GM12878 (cell line): Measurements from ENCODE around the gene CLCNKB. TPM values are rescaled to one million over a fixed set of nuclear protein-coding genes. Genes with fewer than 3 reads are reported as not detected.
A peak's percentile ranks its signal among the peaks of the same experiment; 100 is the strongest.

Source experiments
- ATF7 ChIP-seq: fragments of 450-650 bp; IDR thresholded peaks from 2 replicates; pipeline ENCODE4 v1.6.1; 2016; ENCODE audit warnings: low read depth, mild to moderate bottlenecking
- CBFB ChIP-seq: IDR thresholded peaks from 2 replicates; pipeline ENCODE4 v1.6.1; 2016; ENCODE audit warnings: antibody characterized with exemption, low read depth
- CREM ChIP-seq: IDR thresholded peaks from 2 replicates; pipeline ENCODE4 v1.6.1; 2014; ENCODE audit warnings: antibody characterized with exemption, low read depth
- DPF2 ChIP-seq: fragments of 450-650 bp; IDR thresholded peaks from 2 replicates; pipeline ENCODE4 v1.6.1; 2017; ENCODE audit warnings: mild to moderate bottlenecking
- EP300 ChIP-seq, 2 experiments: fragments of 150-350 bp in 1 of 2; IDR thresholded peaks; 2 replicates each; pipeline ENCODE4 v1.6.1; 2011 to 2012; ENCODE audit warnings: low read depth in 2 of 2, low read length in 2 of 2, borderline replicate concordance in 1 of 2, improper control_type of control experiment in 1 of 2, inconsistent platforms in 1 of 2; ENCODE audit not compliant: control insufficient read depth in 1 of 2
- ESRRA ChIP-seq: IDR thresholded peaks from 2 replicates; pipeline ENCODE4 v1.6.1; 2012; ENCODE audit warnings: mild to moderate bottlenecking, low read length, improper control_type of control experiment
- GATAD2B ChIP-seq: fragments of 450-650 bp; conservative IDR thresholded peaks from 2 replicates; pipeline ENCODE4 v1.6.1; 2017; ENCODE audit warnings: low read depth, mild to moderate bottlenecking, moderate library complexity
- IKZF1 ChIP-seq: fragments of 450-650 bp; conservative IDR thresholded peaks from 2 replicates; pipeline ENCODE4 v1.6.1; 2017; ENCODE audit warnings: antibody characterized with exemption, mild to moderate bottlenecking
- IRF4 ChIP-seq: IDR thresholded peaks from 2 replicates; pipeline ENCODE4 v1.6.1; 2011; ENCODE audit warnings: low read depth, low read length
- JUND ChIP-seq: IDR thresholded peaks from 2 replicates; pipeline ENCODE4 v1.6.1; 2012; ENCODE audit warnings: low read depth, mild to moderate bottlenecking, low read length, improper control_type of control experiment, moderate library complexity
- MEF2B ChIP-seq: fragments of 450-650 bp; IDR thresholded peaks from 2 replicates; pipeline ENCODE4 v1.6.1; 2018; ENCODE audit warnings: mild to moderate bottlenecking, moderate library complexity; ENCODE audit not compliant: partially characterized antibody, poor library complexity, severe bottlenecking
- MTA2 ChIP-seq: fragments of 450-650 bp; IDR thresholded peaks from 2 replicates; pipeline ENCODE4 v1.6.1; 2016; ENCODE audit warnings: low read depth, mild to moderate bottlenecking, moderate library complexity
- NFXL1 ChIP-seq: fragments of 450-650 bp; IDR thresholded peaks from 2 replicates; pipeline ENCODE4 v1.6.1; 2017; ENCODE audit warnings: antibody characterized with exemption, mild to moderate bottlenecking, borderline replicate concordance
- NFYA ChIP-seq: IDR thresholded peaks from 2 replicates; pipeline ENCODE4 v1.6.1; 2011; ENCODE audit warnings: low read depth, mild to moderate bottlenecking, low read length, improper control_type of control experiment, borderline replicate concordance
- NR2F1 ChIP-seq: fragments of 450-650 bp; conservative IDR thresholded peaks from 2 replicates; pipeline ENCODE4 v1.6.1; 2017; ENCODE audit warnings: mild to moderate bottlenecking
- RB1 ChIP-seq: fragments of 450-650 bp; formaldehyde crosslinking; IDR thresholded peaks from 2 replicates; pipeline ENCODE4 v1.6.1; 2017; ENCODE audit warnings: mild to moderate bottlenecking, borderline replicate concordance
- RUNX3 ChIP-seq: IDR thresholded peaks from 2 replicates; pipeline ENCODE4 v1.6.1; 2012; ENCODE audit warnings: low read length, inconsistent platforms
- SMARCA5 ChIP-seq: fragments of 450-650 bp; IDR thresholded peaks from 2 replicates; pipeline ENCODE4 v1.6.1; 2017; ENCODE audit warnings: mild to moderate bottlenecking
- SP1 ChIP-seq: IDR thresholded peaks from one replicate; pipeline ENCODE4 v1.6.1; 2011; ENCODE audit warnings: low read depth, low read length
- SPI1 ChIP-seq: IDR thresholded peaks from 2 replicates; pipeline ENCODE4 v1.6.1; 2011; ENCODE audit warnings: low read depth, mild to moderate bottlenecking, low read length, moderate library complexity, borderline replicate concordance; ENCODE audit not compliant: insufficient read depth
- ZNF207 ChIP-seq: fragments of 450-650 bp; IDR thresholded peaks from 2 replicates; pipeline ENCODE4 v1.6.1; 2014; ENCODE audit warnings: antibody characterized with exemption, mild to moderate bottlenecking, borderline replicate concordance
- polyA plus RNA-seq, 11 experiments: library from polyadenylated mRNA; depleted of rRNA in 4 of 11; unstranded in 6 of 11; stranded (reverse) in 5 of 11; fragments of >200 nt; fragmentation: Nextera tagmentation in 4 of 11; fragmentation: Illumina TruSeq in 1 of 11; extraction: Ambion mirVana in 4 of 11; extraction: Trizol in 1 of 11; gene quantifications; 1 replicate in 1 of 11; 2 replicates in 10 of 11; pipeline versions ENCODE4 v1.2.1 to v1.2.3, GENCODE V29; 2011 to 2016; ENCODE audit warnings: inconsistent platforms in 2 of 11, missing spikeins in 2 of 11, low read depth in 1 of 11
- total RNA-seq, 4 experiments: library from RNA; depleted of rRNA in 3 of 4; stranded (reverse); fragments of >200 nt in 3 of 4; fragmentation: Illumina TruSeq in 1 of 4; extraction: Trizol in 1 of 4; gene quantifications; 2 replicates each; pipeline versions ENCODE4 v1.2.1 to v1.2.3, GENCODE V29; 2013 to 2021
- TF ChIP-seq, protein P1 (sequence below): fragments of 450-650 bp; formaldehyde crosslinking; IDR thresholded peaks from 2 replicates; pipeline ENCODE4 v1.4.0; 2020; ENCODE audit warnings: mild to moderate bottlenecking, moderate library complexity
- TF ChIP-seq, protein P2 (sequence below): IDR thresholded peaks from 2 replicates; pipeline ENCODE4 v1.6.1; 2011; ENCODE audit warnings: borderline replicate concordance, low read depth, mild to moderate bottlenecking, moderate library complexity, low read length; ENCODE audit not compliant: insufficient read depth, poor library complexity, severe bottlenecking

Gene CLCNKB
- total and polyA plus RNA-seq, 10 of the 15 experiments (the other 5 are each of a cell fraction or from before 2014, with no cell fraction given), result 0.05 TPM; not detected in 9

GRCh38 chr1:16013220-16013907 lies 30.2 kb upstream of the CLCNKB start (continued):
- TF ChIP-seq IRF4 (no peak), IKZF1 (0 out of 2 replicates have a peak, but pooled peaks have one; percentile 5), SMARCA5 (peak; percentile 83; the same call in 1 of the 2 replicates), RB1 (no peak), MEF2B (peak; percentile 50), NR2F1 (0 out of 2 replicates have a peak, but pooled peaks have one; percentile 58), JUND (peak; percentile 57; the same call in 1 of the 2 replicates), EP300 (IDR thresholded peaks at IDR 0.05; ENCODE audit: borderline replicate concordance in 1 of 2, control insufficient read depth in 1 of 2, low read depth in 2 of 2, low read length in 2 of 2) (no peak), ZNF207 (no peak), NFYA (no peak), SPI1 (no peak), ESRRA (0 out of 2 replicates have a peak, but pooled peaks have one; percentile 7), MTA2 (peak; percentile 15; the same call in 1 of the 2 replicates), CREM (peak; percentile 37; the same call in 1 of the 2 replicates), GATAD2B (peak; percentile 32; the same call in 1 of the 2 replicates), RUNX3 (peak; percentile 77), CBFB (0 out of 2 replicates have a peak, but pooled peaks have one; percentile 43), ATF7 (peak; percentile 56), SP1 (no peak), DPF2 (peak; percentile 35; the same call in 1 of the 2 replicates), NFXL1 (peak; percentile 88; the same call in 1 of the 2 replicates)
- TF ChIP-seq, protein P1, sequence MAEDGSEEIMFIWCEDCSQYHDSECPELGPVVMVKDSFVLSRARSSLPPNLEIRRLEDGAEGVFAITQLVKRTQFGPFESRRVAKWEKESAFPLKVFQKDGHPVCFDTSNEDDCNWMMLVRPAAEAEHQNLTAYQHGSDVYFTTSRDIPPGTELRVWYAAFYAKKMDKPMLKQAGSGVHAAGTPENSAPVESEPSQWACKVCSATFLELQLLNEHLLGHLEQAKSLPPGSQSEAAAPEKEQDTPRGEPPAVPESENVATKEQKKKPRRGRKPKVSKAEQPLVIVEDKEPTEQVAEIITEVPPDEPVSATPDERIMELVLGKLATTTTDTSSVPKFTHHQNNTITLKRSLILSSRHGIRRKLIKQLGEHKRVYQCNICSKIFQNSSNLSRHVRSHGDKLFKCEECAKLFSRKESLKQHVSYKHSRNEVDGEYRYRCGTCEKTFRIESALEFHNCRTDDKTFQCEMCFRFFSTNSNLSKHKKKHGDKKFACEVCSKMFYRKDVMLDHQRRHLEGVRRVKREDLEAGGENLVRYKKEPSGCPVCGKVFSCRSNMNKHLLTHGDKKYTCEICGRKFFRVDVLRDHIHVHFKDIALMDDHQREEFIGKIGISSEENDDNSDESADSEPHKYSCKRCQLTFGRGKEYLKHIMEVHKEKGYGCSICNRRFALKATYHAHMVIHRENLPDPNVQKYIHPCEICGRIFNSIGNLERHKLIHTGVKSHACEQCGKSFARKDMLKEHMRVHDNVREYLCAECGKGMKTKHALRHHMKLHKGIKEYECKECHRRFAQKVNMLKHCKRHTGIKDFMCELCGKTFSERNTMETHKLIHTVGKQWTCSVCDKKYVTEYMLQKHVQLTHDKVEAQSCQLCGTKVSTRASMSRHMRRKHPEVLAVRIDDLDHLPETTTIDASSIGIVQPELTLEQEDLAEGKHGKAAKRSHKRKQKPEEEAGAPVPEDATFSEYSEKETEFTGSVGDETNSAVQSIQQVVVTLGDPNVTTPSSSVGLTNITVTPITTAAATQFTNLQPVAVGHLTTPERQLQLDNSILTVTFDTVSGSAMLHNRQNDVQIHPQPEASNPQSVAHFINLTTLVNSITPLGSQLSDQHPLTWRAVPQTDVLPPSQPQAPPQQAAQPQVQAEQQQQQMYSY, result no peak
- TF ChIP-seq, protein P2, sequence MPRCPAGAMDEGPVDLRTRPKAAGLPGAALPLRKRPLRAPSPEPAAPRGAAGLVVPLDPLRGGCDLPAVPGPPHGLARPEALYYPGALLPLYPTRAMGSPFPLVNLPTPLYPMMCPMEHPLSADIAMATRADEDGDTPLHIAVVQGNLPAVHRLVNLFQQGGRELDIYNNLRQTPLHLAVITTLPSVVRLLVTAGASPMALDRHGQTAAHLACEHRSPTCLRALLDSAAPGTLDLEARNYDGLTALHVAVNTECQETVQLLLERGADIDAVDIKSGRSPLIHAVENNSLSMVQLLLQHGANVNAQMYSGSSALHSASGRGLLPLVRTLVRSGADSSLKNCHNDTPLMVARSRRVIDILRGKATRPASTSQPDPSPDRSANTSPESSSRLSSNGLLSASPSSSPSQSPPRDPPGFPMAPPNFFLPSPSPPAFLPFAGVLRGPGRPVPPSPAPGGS, result peak; percentile 21
